ENCODE measurements around the gene FBXL14.

- TF ChIP-seq CTCF (IDR thresholded peaks at IDR 0.05) (no peak), POLR2AphosphoS5 (IDR thresholded peaks at IDR 0.05) (no peak), POLR2A (IDR thresholded peaks at IDR 0.05) (no peak)
These were observed 25.2 kb upstream of the FBXL14 start for GRCh38 chr12:1619587-1619986.

All from prostate gland (tissue), 2 donors.